Raji (cell line): ENCODE measurements around the gene COMMD6.

Experiments used
- POLR2A ChIP-seq: IDR thresholded peaks from 2 replicates; pipeline ENCODE4 v1.6.1; 2011; ENCODE audit warnings: low read depth, low read length, control low read depth; ENCODE audit not compliant: insufficient read depth

Gene COMMD6

DNA sequence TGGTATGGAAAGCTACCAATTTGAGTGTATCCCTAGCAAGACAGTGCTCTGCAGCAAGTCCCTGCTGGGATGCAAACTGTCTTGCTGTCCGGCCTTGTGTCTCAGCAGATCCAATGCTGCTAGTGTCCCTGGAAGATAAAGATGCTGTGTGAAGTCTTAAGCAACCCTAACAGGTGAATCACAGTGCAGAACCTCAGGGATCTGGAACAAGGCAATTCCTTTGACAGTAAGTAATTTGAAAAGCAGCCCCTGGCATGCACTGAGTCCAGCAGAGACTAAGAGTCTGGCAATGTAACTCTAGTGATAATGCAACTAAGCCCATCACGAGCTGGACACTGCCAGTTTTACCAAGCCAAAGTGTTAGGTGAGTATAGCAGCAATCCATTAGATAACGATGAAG lies 10.3 kb upstream of the COMMD6 start:
- no peak for TF ChIP-seq POLR2A

DNA sequence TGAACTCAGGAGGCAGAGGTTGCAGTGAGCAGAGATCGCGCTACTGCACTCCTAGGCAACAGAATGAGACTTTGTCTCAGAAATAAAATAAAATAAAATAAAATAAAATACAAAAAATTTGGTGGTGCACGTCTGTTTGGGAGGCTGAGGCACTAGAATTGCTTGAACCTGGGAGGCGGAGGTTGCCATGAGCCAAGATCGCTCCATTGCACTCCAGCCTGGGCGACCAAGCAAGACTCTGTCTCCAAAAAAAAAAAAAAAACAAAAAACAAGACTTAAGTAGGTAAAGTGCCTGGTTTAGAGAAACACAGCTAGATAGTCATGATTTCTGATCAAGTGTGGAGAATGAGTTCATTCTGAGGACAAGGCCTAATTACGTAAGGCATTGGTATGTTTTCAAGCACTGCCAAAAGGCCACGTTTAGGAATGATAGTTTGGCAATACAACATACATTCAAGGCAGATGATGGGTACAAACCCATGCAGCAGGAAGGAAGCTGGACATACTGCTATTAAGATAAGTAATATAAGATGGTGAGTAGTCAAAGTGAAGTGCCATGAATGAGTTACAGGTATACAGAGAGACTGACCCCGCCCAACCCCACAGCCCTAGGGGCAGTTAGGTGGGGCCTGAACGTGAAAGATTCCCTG lies 7.2 kb upstream of the COMMD6 start:
- no peak for TF ChIP-seq POLR2A

DNA sequence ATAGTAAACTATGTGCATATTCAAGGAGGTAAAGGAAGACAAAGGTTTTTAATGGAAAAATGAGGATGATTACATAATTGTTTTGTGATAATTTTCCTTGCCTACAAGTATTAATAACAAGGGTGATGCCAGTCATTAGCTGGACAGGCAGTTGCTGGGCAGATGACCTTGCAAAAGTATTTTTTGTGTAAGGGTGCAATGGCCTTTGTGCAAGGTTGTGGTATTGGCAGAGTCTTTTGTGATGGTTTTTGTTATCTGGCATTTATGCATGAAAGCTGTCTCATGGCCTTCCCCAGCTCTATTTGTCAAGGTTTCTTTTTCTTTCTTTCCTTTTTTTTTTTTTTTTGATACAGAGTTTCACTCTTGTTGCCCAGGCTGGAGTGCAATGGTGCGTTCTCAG lies 4.3 kb upstream of the COMMD6 start:
- TF ChIP-seq POLR2A: no peak

DNA sequence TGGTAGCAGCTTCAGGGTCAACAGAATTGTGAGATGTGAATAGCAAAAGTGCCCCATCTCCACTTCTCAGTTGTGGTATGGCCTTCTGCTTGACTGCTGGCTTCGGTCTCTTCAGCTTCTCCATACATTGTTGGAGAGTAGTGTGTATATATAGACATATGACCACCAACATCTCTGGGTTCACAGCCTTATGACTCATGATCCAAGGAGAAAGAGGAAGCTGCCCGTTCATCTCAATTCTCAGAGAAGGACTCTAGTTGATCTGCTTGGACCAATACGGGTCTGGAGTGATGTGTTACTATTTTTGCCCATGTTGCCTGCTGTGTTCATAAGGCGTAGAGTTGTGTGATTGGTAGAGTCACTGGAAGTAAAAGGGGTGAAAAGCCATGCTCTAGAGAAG lies 3.6 kb upstream of the COMMD6 start:
- TF ChIP-seq POLR2A: no peak

DNA sequence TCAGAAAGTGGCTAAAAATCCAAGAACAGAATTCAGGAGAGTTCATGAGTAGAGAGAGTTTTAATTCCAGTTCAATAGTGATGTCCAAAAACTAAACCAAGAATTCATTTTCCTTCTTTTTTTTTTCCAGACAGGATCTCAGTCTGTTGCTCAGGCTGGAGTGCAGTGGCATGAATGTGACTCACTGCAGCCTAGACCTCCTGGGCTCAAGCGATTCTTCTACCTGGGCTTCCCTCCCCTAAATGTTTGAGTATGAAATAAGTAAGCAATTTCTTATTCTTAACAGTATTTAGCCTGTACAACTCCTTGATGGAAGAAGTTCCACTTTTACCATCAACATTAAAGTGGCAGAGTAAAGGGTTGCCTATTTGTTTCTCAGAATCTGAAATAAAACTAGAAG lies 3.8 kb downstream of the COMMD6 start:
- no peak for TF ChIP-seq POLR2A

DNA sequence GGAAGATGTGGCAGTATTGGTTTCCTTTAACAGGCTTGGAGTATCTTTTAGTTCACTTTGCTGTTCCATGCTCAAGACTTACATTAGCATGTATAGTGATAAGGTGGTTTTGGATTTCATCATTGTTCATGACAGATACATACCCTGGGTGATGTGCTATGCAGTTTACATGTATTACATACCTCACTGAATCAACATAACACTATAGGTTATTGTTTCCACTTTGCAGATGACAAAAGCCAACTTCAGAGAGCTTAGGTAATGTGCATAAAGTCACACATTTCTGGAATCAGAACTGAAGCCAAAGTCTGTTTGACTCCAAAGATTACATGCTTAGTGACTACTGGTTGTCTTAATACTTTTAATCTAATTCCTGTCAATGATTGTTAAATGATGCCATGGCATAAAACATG lies 7.1 kb downstream of the COMMD6 start:
- no peak for TF ChIP-seq POLR2A

DNA sequence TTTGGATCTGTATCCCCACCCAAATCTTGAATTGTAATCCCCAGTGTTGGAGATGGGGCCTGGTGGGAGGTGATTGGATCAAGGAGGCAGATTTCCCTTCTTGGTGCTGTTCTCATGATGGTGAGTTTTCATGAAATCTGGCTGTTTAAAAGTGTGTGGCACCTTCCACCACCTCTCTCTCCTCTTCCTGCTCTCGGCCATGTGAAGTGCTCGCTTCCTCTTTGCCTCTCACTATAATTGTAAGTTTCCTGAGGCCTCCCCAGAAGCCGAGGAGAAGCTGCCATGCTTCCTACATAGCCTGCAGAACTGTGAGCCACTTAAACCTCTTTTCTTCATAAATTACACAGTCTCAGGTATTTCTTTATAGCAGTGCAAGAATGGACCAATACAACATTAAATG lies 15.7 kb downstream of the COMMD6 start:
- TF ChIP-seq POLR2A: no peak

DNA sequence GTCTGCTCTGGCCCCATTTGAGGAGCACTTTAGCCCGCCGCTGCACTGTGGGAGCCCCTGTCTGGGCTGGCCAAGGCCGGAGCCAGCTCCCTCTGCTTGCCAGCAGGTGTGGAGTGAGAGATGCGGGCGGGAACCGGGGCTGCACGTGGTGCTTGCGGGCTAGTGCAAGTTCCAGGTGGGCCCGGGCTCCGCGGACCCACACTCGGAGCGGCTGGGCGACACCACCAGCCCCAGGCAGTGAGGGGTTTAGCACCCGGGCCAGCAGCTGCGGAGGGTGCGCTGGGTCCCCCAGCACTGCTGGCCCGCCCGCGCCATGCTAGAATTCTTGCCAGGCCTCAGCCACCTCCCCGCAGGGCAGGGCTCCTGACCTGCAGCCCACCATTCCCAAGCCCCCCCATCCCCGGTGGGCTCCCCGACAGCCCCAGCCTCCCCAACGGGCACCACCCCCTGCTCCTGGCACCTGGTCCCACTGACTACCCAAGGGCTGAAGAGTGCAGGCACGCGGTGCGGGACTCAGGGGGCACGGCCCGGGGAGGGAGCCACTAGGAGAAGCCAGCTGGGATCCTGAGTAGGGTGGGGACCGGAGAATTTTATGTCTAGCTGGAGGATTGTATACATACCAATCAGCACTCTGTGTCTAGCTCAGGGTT lies 19.1 kb downstream of the COMMD6 start:
- no peak for TF ChIP-seq POLR2A

DNA sequence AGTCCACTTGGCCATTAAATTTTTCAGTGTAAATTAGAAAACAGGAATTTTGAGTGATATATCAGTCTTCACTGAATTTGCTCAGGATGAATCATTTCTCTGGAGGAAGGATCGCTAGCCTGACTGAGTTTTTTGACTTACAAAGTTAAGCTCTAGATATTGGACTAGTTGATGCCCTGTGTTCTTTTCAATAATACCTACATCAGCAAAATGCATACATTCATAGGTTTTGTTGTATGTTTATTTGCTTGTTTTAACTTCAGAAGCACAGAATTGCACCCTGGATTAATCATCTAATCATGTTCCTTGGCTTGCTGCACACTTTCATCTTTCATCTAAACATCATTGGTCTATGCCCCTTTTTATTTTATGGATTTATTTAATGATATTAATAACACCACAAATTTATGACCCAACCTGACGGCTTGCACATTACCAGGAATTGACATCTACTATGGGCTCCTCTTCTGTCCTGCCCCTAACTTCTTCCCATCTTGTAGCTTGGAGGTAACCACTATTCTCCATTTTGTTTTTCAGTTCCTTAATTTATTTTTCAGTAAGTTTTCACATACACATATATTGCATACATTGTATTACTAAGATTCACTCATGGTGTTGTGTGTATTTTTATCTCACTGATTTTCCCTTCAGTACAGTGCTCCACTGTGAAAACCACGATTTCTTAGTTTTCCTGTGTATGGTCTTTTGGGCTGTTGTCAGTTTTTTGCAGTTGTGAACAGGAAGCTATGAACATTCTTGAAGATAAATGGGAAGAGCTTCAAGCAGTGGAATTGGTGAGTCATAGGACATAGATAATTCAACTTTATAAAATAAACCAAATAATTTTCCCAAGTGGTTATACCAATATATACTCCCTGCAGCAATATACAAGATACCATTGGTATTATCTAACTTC lies 23.3 kb downstream of the COMMD6 start:
- no peak for TF ChIP-seq POLR2A

DNA sequence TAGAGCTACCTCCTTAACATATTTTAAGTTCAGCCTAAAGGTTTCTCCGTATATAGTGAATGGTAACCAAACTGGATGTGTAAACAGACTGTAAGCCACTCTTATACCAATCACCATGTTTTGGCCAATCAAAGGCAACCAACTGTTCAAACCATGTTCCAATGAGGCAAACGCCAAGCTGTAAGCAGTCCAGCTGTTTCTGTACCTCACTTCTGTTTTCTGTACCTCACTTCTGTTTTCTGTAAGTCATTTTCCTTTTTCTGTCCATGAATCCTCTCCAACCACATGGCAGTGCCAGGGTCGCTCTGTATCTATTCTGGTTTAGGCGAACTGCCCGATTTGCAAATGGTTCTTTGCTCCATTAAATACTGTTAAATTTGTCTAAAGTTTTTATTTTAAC lies 24.4 kb downstream of the COMMD6 start:
- no peak for TF ChIP-seq POLR2A

DNA sequence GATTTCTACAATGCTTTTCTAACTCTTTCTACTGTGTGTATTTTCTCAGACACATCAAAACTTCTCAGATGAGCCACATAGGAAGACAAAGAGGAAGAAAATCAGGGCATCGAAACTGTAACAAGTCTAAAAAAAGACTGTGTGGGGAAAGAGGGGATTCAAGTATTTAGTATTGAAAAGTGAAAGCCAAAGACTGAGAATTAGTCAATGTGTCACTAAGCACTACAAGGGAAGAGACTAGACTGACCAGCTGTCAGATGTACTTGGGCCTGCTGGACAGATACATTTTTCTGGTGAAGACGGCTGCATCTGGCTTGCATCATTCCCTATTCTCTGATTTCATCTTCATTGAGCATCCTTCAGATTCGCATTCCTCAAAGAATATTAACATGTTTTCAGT lies 25.4 kb downstream of the COMMD6 start:
- TF ChIP-seq POLR2A: no peak

DNA sequence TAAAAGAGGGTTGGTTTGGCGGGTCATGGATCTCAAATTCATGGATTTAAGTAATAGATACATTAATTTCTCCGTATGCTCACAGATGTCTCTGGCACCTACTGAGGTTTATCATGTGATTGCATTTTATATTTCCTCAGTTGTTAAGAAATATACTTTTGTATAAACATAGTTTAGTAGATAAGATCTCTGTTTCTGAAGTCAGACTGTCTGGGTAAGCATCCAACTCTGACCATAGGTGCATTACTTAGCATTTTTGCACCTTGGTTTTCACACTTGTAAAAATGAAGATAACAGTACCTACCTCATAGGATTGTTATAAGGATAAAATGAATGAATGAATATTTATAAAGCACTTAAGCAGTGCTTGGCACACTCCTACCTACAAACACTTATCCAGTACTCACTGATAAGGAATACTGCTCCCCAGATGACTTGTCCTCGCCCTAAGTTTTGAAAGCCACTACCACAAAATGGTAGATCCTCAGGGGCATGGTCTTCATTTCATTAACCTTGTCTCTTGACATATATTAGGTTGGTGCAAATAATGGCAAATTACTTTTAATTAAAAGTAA lies 26.5 kb downstream of the COMMD6 start:
- no peak for TF ChIP-seq POLR2A

DNA sequence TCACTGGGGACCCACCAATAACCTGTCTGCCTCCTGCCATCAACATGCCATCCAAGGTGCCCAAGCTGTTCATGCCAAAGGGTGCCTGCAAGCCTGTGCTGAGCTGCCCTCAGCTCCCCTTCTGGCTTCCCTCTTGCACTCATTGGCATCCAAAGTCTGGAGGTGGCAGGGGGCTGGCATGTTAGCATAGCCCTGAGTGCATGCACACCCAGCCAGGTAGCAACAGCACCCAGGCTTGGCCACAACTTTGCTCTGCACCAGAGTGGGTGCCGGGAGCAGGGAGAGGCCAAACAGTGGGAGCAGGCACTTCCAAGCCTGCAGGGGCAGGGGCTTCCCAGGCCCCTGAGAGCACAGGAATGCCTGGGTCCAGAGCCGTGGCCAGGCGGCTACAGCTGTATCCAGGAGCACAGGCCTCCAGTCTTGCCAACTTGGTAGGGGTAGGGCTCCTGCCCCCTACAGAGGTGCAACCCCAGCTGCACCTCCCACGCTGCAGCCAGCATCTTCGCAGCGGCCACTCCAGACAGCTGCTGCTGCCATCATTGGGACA lies 29.6 kb downstream of the COMMD6 start:
- no peak for TF ChIP-seq POLR2A

DNA sequence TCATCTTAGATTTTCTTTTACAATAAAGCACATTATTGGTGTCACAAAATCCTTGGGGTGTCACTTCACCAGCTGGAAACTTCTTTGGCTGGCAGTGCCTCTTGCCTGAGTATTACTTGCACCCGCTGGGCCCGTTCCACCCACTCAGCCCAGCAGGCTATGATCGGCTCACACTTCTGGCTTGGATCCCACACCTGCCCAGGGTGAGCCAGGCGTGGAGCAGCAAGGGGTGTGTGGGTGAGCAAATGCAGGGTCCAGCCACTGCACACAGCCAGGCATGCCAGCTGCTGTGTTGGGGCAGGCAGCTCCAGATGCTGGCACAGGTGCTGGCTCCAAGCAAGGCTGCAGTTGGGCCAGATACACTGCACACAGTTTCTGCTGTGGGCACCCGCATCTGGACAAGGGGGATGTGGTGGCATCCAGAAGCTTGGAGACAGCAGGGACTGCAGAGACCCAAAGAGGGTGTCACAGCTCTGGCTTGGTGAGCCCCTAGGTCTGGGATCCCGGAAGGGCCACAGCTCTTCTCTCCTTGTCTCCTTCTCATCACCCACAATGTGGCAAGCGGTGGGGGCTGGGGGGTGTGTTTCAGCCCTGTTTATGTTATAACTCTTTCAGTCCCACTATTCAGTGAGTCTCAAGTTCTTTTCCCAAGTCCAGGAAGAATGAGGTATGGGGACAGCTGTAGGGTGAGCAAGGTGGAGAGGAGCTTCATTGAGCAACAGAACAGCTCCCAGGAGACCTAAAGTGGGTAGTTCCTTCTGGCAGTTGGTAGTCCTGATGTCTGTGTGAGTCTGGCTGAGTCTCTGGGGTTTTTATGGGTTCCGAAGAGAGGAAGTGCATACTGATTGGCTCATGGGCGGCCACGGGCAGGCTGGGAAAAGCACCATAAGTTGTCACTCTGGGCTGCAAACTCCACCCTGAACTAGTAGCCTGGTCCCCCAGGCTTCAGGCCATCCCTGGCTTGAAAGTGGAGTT lies 30.3 kb downstream of the COMMD6 start:
- no peak for TF ChIP-seq POLR2A
